ENCODE measurements around the gene ANKLE1.

DNA sequence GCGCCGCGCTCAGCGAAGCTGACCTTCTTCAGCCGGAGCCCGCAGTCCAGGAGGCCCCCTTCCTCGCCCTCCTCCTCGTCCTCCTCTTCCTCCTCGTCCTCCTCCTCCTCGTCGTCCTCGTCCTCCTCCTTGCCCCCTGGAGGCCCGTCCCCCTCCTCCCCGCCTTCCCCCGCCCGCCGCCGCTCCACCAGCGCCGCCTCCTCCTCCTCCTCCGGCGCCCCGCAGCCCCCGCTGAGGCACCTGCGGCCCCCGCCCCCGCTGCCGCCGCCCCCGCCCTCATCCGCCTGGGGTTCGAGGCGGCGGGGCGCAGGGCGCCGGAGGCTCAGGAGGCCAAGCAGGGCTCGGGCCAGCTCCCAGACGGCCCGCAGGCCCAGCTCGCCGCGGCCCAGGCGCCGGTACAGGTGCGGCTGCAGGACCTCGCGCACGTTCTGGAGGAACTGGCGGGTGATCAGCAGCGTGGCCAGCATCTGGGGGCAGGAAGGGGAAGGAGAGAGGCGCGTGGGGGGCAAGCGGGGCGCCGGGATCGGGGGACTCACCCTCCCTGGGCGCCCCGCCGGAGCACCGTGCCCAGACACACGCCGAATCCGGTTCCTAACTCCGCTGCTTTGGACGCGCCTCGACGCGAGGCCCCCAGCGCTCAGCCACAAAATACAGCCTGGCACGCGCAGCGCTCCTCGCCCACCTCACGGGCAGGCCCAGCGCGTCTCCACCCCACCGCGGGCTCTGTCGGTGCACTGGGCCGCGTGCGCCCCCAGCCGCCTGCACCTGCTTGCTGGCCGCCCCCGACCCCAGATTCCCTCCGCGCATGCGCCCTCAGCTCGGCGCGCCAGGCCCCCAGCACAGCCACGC, 47.0 kb downstream of the ANKLE1 start:
- TF ChIP-seq POLR2AphosphoS5 (IDR thresholded peaks at IDR 0.05; ENCODE audit: insufficient read depth, low read depth, low read length), result no peak
- TF ChIP-seq, protein P1, sequence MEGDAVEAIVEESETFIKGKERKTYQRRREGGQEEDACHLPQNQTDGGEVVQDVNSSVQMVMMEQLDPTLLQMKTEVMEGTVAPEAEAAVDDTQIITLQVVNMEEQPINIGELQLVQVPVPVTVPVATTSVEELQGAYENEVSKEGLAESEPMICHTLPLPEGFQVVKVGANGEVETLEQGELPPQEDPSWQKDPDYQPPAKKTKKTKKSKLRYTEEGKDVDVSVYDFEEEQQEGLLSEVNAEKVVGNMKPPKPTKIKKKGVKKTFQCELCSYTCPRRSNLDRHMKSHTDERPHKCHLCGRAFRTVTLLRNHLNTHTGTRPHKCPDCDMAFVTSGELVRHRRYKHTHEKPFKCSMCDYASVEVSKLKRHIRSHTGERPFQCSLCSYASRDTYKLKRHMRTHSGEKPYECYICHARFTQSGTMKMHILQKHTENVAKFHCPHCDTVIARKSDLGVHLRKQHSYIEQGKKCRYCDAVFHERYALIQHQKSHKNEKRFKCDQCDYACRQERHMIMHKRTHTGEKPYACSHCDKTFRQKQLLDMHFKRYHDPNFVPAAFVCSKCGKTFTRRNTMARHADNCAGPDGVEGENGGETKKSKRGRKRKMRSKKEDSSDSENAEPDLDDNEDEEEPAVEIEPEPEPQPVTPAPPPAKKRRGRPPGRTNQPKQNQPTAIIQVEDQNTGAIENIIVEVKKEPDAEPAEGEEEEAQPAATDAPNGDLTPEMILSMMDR (IDR thresholded peaks at IDR 0.05; ENCODE audit: extremely low read depth in 1 of 2, insufficient read depth in 1 of 2, low read depth in 1 of 2, low read length in 2 of 2), result no peak
- no peak for TF ChIP-seq FOS (IDR thresholded peaks at IDR 0.05; ENCODE audit: borderline replicate concordance, insufficient read depth, low read length)
